VCaP (cell line): ENCODE results near the gene TMCC2.

Source experiments
- H3K27ac ChIP-seq: fragments of 450-650 bp; 2 replicates; pipeline ENCODE4 v1.5.1; 2017
- TF ChIP-seq, protein P1 (sequence below): fragments of 450-650 bp; conservative IDR thresholded peaks from 2 replicates; pipeline ENCODE4 v1.5.1; 2017; ENCODE audit warnings: mild to moderate bottlenecking, moderate library complexity

The TMCC2 gene

DNA sequence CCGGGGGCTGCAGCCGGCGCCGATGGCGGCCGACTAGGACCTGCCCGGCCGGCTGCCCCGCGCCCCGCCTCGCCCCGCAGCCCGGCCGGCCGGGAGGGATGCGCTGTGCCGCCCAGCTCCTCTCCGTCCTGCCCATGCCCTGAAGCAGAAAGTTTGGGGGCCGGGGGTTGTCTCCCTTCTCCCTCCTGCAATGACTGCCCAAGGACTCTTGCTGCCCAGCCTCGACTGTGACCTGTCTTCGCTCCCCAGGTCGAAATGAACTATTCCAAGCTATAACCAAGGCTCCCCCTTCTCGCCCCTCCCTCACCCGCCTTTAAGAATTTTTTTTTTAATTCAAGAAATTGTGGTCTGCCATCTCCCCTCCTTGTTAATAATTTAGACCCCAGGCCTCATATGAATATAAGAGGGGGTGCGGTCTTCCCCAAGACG, 361 bp downstream of the TMCC2 start:
- TF ChIP-seq, protein P1, sequence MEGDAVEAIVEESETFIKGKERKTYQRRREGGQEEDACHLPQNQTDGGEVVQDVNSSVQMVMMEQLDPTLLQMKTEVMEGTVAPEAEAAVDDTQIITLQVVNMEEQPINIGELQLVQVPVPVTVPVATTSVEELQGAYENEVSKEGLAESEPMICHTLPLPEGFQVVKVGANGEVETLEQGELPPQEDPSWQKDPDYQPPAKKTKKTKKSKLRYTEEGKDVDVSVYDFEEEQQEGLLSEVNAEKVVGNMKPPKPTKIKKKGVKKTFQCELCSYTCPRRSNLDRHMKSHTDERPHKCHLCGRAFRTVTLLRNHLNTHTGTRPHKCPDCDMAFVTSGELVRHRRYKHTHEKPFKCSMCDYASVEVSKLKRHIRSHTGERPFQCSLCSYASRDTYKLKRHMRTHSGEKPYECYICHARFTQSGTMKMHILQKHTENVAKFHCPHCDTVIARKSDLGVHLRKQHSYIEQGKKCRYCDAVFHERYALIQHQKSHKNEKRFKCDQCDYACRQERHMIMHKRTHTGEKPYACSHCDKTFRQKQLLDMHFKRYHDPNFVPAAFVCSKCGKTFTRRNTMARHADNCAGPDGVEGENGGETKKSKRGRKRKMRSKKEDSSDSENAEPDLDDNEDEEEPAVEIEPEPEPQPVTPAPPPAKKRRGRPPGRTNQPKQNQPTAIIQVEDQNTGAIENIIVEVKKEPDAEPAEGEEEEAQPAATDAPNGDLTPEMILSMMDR = no peak
- peak overlapping the region; percentile 60; the same call in 1 of the 2 replicates for H3K27ac ChIP-seq

DNA sequence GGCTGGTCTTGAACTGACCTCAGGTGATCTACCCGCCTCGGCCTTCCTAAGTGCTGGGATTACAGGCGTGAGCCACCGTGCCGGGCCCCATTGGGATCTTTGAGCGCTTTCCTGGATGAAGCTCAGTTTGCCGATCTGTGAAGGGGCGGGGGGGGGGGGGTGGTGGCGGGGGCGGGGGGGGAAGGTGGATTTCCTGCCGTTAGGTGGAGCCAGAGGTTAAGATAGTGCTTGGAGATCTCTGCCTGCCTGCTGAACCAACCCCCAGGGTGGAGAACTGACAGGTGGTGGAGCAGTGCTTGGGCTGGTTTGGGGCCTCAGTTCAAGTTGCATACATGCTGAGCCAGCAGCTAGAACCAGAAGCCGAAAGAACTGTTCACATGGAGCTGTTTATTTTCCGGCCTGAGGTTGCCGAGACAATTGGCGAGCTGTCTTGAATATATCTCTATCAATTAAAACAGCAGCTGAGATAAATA, 1.7 kb downstream of the TMCC2 start:
- peak overlapping the region; percentile 26; the same call in 1 of the 2 replicates for H3K27ac ChIP-seq
- TF ChIP-seq, protein P1 = peak; percentile 55

DNA sequence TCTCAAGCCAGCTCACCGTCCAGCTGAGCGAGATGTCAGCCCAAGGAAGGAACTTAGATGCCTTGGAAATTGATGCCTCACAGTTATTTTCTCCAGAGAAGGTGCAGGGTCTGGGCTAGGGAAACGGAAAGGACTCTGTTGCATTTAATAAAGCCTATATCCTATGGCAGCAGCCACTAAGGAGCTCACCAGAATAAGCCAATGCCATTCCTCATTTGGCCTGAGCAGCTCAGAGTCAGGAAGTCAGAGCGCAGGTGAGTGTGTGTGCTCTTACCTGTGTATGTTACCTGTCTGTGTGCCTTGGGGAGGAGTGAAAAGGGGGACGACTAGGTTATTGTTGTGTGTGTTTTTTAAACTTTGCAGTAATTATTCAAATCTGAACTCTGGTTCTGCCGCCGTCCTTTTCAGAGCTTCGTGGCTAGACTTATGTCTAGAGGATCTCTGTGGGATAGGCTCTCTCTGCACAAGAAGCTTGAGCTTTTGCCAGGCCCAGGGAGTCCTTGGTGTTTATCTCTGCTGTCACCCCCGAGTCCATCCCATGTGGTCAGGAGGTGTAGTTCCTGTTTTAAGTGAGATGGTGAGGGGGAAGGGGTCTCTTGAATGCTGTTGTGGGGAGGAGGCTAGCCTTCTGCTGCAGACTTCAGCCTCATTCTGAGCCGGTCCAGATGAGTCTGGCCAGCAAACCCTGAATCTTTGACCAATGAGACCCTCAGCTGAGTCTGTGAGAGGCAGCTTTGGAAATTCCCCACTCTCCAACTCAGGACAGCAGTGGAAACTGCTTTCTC, 2.4 kb downstream of the TMCC2 start:
- TF ChIP-seq, protein P1 = no peak
- peak overlapping the region; percentile 26; the same call in 1 of the 2 replicates for H3K27ac ChIP-seq

DNA sequence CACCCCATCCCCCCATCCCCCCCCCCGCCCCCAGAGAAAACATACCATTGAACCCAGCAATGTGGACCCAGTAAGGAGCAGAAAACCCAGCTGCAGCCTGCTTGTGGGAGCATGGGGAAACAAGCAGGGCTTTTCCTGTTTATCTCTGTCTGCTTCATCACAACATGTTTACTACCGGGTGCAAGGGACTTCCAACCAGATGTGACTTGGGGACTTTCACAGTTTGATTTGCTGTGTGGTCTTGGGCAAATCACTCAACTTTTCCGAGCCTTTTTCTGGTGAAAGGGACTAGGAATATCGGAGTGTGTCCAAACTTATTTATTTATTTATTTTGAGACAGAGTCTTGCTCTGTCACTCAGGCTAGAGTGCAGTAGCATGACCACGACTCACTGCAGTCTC, 3.2 kb downstream of the TMCC2 start:
- no peak overlapping the region for H3K27ac ChIP-seq
- TF ChIP-seq, protein P1 = no peak

DNA sequence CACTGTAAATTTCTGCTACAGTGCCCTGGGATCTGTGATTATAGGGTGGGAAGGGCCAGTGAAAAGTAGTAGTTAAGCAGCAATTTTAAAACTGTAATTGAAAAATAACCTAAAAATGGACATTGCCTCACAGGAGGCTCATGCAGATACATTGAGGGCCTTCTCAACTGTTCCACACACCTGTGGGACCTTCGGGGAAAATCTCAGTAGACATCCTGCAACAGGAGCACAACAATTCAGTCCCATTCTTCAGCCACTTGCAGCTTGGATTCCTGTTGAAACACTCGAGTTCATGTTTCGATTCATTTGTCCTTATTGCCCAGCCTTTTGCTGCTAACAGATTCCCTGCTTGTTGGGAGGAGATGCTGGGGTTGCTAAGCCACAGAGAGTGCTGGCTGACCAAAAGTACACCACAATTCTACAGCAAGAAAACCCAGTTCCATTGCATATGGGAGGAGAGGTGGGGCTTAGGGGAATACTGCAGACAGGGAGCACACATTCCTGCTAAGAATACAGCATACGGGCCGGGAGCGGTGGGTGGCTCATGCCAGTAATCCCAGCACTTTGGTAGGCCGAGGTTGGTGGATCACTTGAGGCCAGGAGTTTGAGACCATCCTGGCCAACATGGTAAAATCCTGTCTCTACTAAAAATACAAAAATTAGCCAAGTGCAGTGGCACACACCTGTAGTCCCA, 4.5 kb downstream of the TMCC2 start:
- TF ChIP-seq, protein P1 = no peak
- H3K27ac ChIP-seq = no peak overlapping the region

DNA sequence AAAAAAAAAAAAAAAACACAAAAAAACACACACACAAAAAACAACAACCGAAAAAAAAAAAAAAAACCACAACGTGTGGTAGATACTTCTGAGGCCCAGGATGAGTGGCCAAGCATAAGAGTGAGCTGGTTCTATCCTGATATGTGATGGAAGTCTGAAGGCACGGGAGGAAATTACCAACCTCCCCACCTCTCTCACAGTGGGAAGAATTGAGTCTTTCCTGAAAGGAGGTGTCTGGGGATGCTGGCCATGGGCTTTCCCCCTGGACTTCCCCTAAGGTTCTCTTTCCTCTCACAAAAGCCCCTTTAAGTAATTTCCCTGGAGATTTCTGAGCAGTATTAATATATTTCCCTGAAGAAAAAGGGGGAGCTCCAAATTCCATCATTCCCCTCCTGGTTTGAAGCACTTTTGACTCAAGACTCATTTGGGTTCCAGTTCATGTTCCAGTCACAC, 5.2 kb downstream of the TMCC2 start:
- no peak overlapping the region for H3K27ac ChIP-seq
- TF ChIP-seq, protein P1 = no peak

DNA sequence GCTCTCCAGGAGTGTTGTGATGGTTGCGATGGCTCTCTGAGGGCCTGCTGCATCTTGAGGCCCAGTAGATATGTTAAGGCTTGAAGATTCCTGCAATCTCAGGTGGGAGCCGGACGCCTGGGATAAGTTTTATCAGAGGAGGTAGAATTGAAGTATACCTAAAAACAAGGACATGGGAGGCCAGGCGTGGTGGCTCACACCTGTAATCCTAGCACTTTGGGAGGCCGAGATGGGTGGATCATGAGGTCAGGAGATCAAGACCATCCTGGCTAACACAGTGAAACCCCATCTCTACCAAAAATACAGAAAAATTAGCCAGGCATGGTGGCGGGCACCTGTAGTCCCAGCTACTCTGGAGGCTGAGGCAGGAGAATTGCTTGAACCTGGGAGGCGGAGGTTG, 6.2 kb downstream of the TMCC2 start:
- H3K27ac ChIP-seq = peak overlapping the region; percentile 50; the same call in 1 of the 2 replicates
